ENCODE results near the gene GRSF1. TPM values are rescaled to one million over a fixed set of nuclear protein-coding genes. Genes with fewer than 3 reads are reported as not detected.

Gene GRSF1
- total and polyA plus RNA-seq, 2 of the 13 experiments (the other 11 are each of a cell fraction or from before 2014, with no cell fraction given) = 66.5 to 103 TPM

- TF ChIP-seq ZNF18 (CRISPR knock-in tag; IDR thresholded peaks at IDR 0.05; ENCODE audit: insufficient replicate concordance) (no peak), ZNF674 (CRISPR knock-in tag; IDR thresholded peaks at IDR 0.05; ENCODE audit: low read depth) (no peak), ZBTB26 (CRISPR knock-in tag; IDR thresholded peaks at IDR 0.05; ENCODE audit: borderline replicate concordance) (no peak)
These were observed 18.8 kb upstream of the GRSF1 start (continued) for GRCh38 chr4:70858454-70858853.

- BruUV-seq (replicated peaks) = no TSS peak
- in situ Hi-C loops (cut with HindIII; ENCODE audit: extremely low pct_ligation_motif_present, low pct_unique_long_range_greater_than_20kb) = no loop called here
- TF ChIP-seq MAFF (IDR thresholded peaks at IDR 0.05; ENCODE audit: low read depth, low read length) (peak; percentile 65), MAFK (conservative IDR thresholded peaks at IDR 0.05 in 1 of 2, IDR thresholded peaks at IDR 0.05 in 1 of 2; ENCODE audit: low read length in 2 of 2) (peak in 1 of 2 experiments; percentile 85; a peak in 3 of 4 replicates), NBN (conservative IDR thresholded peaks at IDR 0.05) (no peak)
- no peak overlapping the region for H3K27ac ChIP-seq (ENCODE audit: extremely low read length, insufficient read depth, low read length)
- H4K20me1 ChIP-seq (ENCODE audit: insufficient read depth, low read length) = no peaks in the 10 kb centered on the region
- H3K36me3 ChIP-seq (replicated peaks in 1 of 2; ENCODE audit: control insufficient read depth in 1 of 2, insufficient read depth in 2 of 2, low read length in 2 of 2) = no peaks in the 10 kb centered on the region
- H3K79me2 ChIP-seq (ENCODE audit: insufficient read depth, low read length) = no peaks in the 10 kb centered on the region
- intact Hi-C loops (cut with micrococcal nuclease; ENCODE audit: unreplicated experiment) = no loop called here
- POLR2A ChIA-PET = no interaction called here
- H3K27me3 ChIP-seq (ENCODE audit: control insufficient read depth in 1 of 2, insufficient read depth in 2 of 2, low read length in 2 of 2) = no peaks in the 10 kb centered on the region; a peak in 2 of 5 replicates
- H3K4me1 ChIP-seq (ENCODE audit: insufficient read depth, low read length) = no peaks in the 10 kb centered on the region
- CTCF ChIA-PET (ENCODE audit: low intra/inter-chr PET ratio, low total read pairs) = no interaction called here
- FAIRE-seq (no peak), ATAC-seq (no peak), DNase-seq (ENCODE audit: low spot score) (no peak)
- 93% methylated on average over 2 of the region's 2 CpGs for WGBS (ENCODE audit: low lambda C conversion rate)
- no peak overlapping the region for H3K9ac ChIP-seq (ENCODE audit: insufficient read depth, low read depth, low read length)
- H2AFZ ChIP-seq (ENCODE audit: low read length) = no peak overlapping the region
- no peaks in the 10 kb centered on the region for H3K9me3 ChIP-seq (ENCODE audit: low read length)
- no peak overlapping the region for H3K4me3 ChIP-seq (replicated peaks in 1 of 3; ENCODE audit: insufficient read depth in 1 of 3, low read depth in 2 of 3, low read length in 3 of 3)
- no peak overlapping the region for H3K4me2 ChIP-seq (ENCODE audit: low read depth, low read length)
These were observed 15.8 kb upstream of the GRSF1 start for GRCh38 chr4:70855464-70855863.
